ENCODE measurements around the gene NPHP4. TPM values are rescaled to one million over a fixed set of nuclear protein-coding genes. Genes with fewer than 3 reads are reported as not detected.

The NPHP4 gene
- total RNA-seq, 1 experiment from 2014 or later, result 16.8 TPM

GRCh38 chr1:6034750-6035096, 42.5 kb upstream of the NPHP4 start:
- ATAC-seq (no peak), DNase-seq (ENCODE audit: low spot score) (no peak)
- no peak for TF ChIP-seq IRF1 (CRISPR knock-in tag; IDR thresholded peaks at IDR 0.05)
- TF ChIP-seq ZNF512 (CRISPR knock-in tag; IDR thresholded peaks at IDR 0.05; ENCODE audit: borderline replicate concordance), result no peak
- no peak for TF ChIP-seq SMAD3 (CRISPR knock-in tag; IDR thresholded peaks at IDR 0.05; ENCODE audit: borderline replicate concordance)
- TF ChIP-seq JUN (CRISPR knock-in tag; IDR thresholded peaks at IDR 0.05), result no peak
- TF ChIP-seq E2F4 (CRISPR knock-in tag; IDR thresholded peaks at IDR 0.05; ENCODE audit: borderline replicate concordance, low read depth), result no peak
- TF ChIP-seq MXD4 (CRISPR knock-in tag; IDR thresholded peaks at IDR 0.05; ENCODE audit: borderline replicate concordance), result no peak
- TF ChIP-seq NFATC4 (CRISPR knock-in tag; IDR thresholded peaks at IDR 0.05), result no peak
- TF ChIP-seq STAT6 (CRISPR knock-in tag; conservative IDR thresholded peaks at IDR 0.05; ENCODE audit: low read depth), result no peak
- TF ChIP-seq MYBL2 (CRISPR knock-in tag; IDR thresholded peaks at IDR 0.05), result no peak
- TF ChIP-seq MLX (CRISPR knock-in tag; IDR thresholded peaks at IDR 0.05), result no peak
- no peak for TF ChIP-seq ZNF396 (CRISPR knock-in tag; IDR thresholded peaks at IDR 0.05; ENCODE audit: borderline replicate concordance)
- TF ChIP-seq CBFB (CRISPR knock-in tag; IDR thresholded peaks at IDR 0.05; ENCODE audit: low read depth), result no peak
- TF ChIP-seq ZNF317 (CRISPR knock-in tag; IDR thresholded peaks at IDR 0.05; ENCODE audit: borderline replicate concordance, low read depth), result no peak
- TF ChIP-seq NR3C1 (CRISPR knock-in tag; conservative IDR thresholded peaks at IDR 0.05; ENCODE audit: low read depth), result no peak
- no peak for TF ChIP-seq GTF2I (CRISPR knock-in tag; conservative IDR thresholded peaks at IDR 0.05)
- Mint-ChIP-seq H3K27me3 (ENCODE audit: low read depth) (peaks cover 5% of the 10 kb centered on the region), H3K27ac (peak overlapping the region; percentile 60; the same call in 1 of the 2 replicates), H3K9me3 (no peaks in the 10 kb centered on the region), H3K4me1 (peaks cover 17% of the 10 kb centered on the region), H3K4me3 (no peak overlapping the region), H3K36me3 (no peaks in the 10 kb centered on the region)
- ChIA-PET POLR2A (no interaction called here), CTCF (interaction anchor here (0.7 to 3.2 kb wide), 46 partner anchors 8 to 406 kb away, joined by 3 to 46 read pairs (median 6); partner anchors contain the start of genes KCNAB2, NPHP4 and RNF207)

GRCh38 chr1:6033986-6034749, 41.9 kb upstream of the NPHP4 start:
- POLR2A ChIA-PET, result interaction anchor here (0.7 kb wide), 2 partner anchors 21 to 169 kb away, joined by 3 to 4 read pairs; no protein-coding TSS in a partner anchor

More at GRCh38 chr1:6033986-6034749, 41.9 kb upstream of the NPHP4 start:
- peaks cover 5% of the 10 kb centered on the region for H3K27me3 Mint-ChIP-seq (ENCODE audit: low read depth)
- peak; percentile 86 for DNase-seq (ENCODE audit: low spot score)
- no peaks in the 10 kb centered on the region for H3K36me3 Mint-ChIP-seq
- H3K4me3 Mint-ChIP-seq, result peak overlapping the region; percentile 44
- ATAC-seq, result peak; percentile 91
- CTCF ChIA-PET, result interaction anchor here (0.6 to 3.2 kb wide), 51 partner anchors 8 to 545 kb away, joined by 3 to 46 read pairs (median 6); partner anchors contain the start of genes KCNAB2, NPHP4, RNF207 and ZBTB48
- H3K9me3 Mint-ChIP-seq, result no peaks in the 10 kb centered on the region
- TF ChIP-seq NR2C2 (CRISPR knock-in tag; IDR thresholded peaks at IDR 0.05) (no peak), FOXP1 (CRISPR knock-in tag; IDR thresholded peaks at IDR 0.05; ENCODE audit: borderline replicate concordance) (0 out of 2 replicates have a peak, but pooled peaks have one; percentile 35), NFYB (CRISPR knock-in tag; conservative IDR thresholded peaks at IDR 0.05; ENCODE audit: low read depth) (peak; percentile 97), CTCF (IDR thresholded peaks at IDR 0.05) (peak; percentile 95)
- peaks cover 17% of the 10 kb centered on the region for H3K4me1 Mint-ChIP-seq
- no peak overlapping the region for H3K27ac Mint-ChIP-seq
